ENCODE data around the gene IFT43.

Gene IFT43

DNA sequence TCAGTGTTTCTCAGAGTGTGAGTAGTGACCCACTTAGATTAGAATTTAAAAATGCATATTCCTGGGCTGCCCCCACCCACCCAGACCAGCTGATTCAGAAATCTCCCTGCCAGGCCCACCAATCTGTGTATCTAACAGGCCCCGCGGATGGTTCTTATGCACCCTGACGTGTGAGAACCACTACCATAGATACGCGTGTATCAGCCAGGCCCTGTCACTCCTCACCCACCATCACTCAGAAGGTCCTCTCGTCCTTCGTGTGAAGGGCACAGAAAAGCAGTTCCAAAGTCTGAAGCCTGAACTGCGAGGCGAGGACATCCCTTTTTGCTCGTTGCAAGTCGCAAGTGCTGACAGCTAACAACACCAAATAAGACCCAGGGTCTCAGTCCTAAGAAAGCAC, 72.4 kb downstream of the IFT43 start:
- H3K36me3 ChIP-seq (replicated peaks; ENCODE audit: insufficient read depth, low read length): no peaks in the 10 kb centered on the region
- no peak for TF ChIP-seq EZH2 (optimal IDR thresholded peaks at IDR 0.05; ENCODE audit: low read depth, low read length)
- TF ChIP-seq EZH2phosphoT487 (IDR thresholded peaks at IDR 0.05; ENCODE audit: low read length): no peak
- TF ChIP-seq, protein P1, sequence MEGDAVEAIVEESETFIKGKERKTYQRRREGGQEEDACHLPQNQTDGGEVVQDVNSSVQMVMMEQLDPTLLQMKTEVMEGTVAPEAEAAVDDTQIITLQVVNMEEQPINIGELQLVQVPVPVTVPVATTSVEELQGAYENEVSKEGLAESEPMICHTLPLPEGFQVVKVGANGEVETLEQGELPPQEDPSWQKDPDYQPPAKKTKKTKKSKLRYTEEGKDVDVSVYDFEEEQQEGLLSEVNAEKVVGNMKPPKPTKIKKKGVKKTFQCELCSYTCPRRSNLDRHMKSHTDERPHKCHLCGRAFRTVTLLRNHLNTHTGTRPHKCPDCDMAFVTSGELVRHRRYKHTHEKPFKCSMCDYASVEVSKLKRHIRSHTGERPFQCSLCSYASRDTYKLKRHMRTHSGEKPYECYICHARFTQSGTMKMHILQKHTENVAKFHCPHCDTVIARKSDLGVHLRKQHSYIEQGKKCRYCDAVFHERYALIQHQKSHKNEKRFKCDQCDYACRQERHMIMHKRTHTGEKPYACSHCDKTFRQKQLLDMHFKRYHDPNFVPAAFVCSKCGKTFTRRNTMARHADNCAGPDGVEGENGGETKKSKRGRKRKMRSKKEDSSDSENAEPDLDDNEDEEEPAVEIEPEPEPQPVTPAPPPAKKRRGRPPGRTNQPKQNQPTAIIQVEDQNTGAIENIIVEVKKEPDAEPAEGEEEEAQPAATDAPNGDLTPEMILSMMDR (IDR thresholded peaks at IDR 0.05; ENCODE audit: low read length): no peak
- no peaks in the 10 kb centered on the region for H3K4me1 ChIP-seq (ENCODE audit: low read length)
- no peak for DNase-seq
- H3F3A ChIP-seq (ENCODE audit: insufficient read depth, low read length): no peaks in the 10 kb centered on the region
- H3K79me2 ChIP-seq (ENCODE audit: low read length): no peaks in the 10 kb centered on the region
- H3K4me3 ChIP-seq (ENCODE audit: low read length): no peak overlapping the region
- H3K4me2 ChIP-seq (ENCODE audit: low read depth, low read length): no peak overlapping the region
- H3K27ac ChIP-seq (ENCODE audit: low read length): no peak overlapping the region
- no peaks in the 10 kb centered on the region for H3K27me3 ChIP-seq (replicated peaks; ENCODE audit: insufficient read depth, low read length)
- no peak overlapping the region for H3K9ac ChIP-seq (ENCODE audit: low read length)
- no peaks in the 10 kb centered on the region for H3K9me2 ChIP-seq (replicated peaks; ENCODE audit: insufficient read depth, low read length)
- H3K9me3 ChIP-seq (replicated peaks; ENCODE audit: insufficient read depth, low read length): no peaks in the 10 kb centered on the region
- no peak overlapping the region for H2AFZ ChIP-seq (ENCODE audit: low read length)
- H4K20me1 ChIP-seq (ENCODE audit: insufficient read depth, low read length): no peaks in the 10 kb centered on the region

DNA sequence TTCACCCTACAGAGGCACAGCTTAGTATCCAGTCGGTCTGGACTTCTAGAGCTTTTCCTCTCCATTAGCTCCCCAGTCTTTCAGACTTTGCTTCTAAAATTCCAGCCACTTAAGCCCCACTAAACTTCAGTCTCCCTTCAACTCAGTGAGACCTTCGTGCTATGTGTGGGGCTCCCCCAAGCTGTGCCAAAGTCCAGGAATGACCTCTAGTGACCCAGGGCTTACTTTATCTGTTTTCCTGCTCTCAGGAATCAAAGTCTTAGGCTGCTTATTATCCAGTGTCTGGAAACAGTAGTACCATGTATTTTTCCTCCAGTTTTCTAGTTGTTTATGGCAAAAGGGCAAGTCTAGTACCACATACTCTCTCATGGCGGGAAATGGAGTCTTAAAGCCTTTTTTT, 77.8 kb downstream of the IFT43 start:
- no peak overlapping the region for H2AFZ ChIP-seq (ENCODE audit: low read length)
- H3K79me2 ChIP-seq (ENCODE audit: low read length): no peaks in the 10 kb centered on the region
- no peak overlapping the region for H3K27ac ChIP-seq (ENCODE audit: low read length)
- H3K9ac ChIP-seq (ENCODE audit: low read length): no peak overlapping the region
- H3K4me1 ChIP-seq (ENCODE audit: low read length): no peaks in the 10 kb centered on the region
- no peak overlapping the region for H3K4me2 ChIP-seq (ENCODE audit: low read depth, low read length)
- DNase-seq: no peak
- no peak overlapping the region for H3K4me3 ChIP-seq (ENCODE audit: low read length)
- H4K20me1 ChIP-seq (ENCODE audit: insufficient read depth, low read length): no peaks in the 10 kb centered on the region
- no peaks in the 10 kb centered on the region for H3F3A ChIP-seq (ENCODE audit: insufficient read depth, low read length)
- no peaks in the 10 kb centered on the region for H3K9me2 ChIP-seq (replicated peaks; ENCODE audit: insufficient read depth, low read length)
- H3K36me3 ChIP-seq (replicated peaks; ENCODE audit: insufficient read depth, low read length): no peaks in the 10 kb centered on the region
- no peaks in the 10 kb centered on the region for H3K9me3 ChIP-seq (replicated peaks; ENCODE audit: insufficient read depth, low read length)
- H3K27me3 ChIP-seq (replicated peaks; ENCODE audit: insufficient read depth, low read length): no peaks in the 10 kb centered on the region
- TF ChIP-seq EZH2 (optimal IDR thresholded peaks at IDR 0.05; ENCODE audit: low read depth, low read length) (no peak), EZH2phosphoT487 (IDR thresholded peaks at IDR 0.05; ENCODE audit: low read length) (no peak)
- TF ChIP-seq, protein P1 (IDR thresholded peaks at IDR 0.05; ENCODE audit: low read length): no peak

DNA sequence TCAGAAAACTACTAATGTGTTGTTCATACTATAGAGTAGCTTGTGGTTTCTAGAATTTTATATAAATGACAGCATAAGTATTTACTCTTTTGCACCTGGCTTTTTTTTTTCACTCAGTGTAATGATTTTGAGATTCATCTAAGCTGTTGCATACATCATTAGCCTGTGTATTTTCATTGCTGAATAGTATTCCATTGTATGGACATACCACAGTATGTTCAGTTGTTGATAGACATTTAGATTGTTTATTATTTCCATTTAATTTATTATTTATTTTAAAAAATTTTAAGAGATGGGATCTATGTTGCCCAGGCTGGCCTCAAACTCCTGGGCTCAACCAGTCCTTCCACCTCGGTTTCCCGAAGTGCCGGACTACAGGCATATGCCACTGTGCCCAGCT, 80.0 kb downstream of the IFT43 start:
- Histone ChIP-seq H3K9me2 (replicated peaks; ENCODE audit: insufficient read depth, low read length) (no peaks in the 10 kb centered on the region), H4K20me1 (ENCODE audit: insufficient read depth, low read length) (no peaks in the 10 kb centered on the region), H3K4me1 (ENCODE audit: low read length) (no peaks in the 10 kb centered on the region), H3K4me2 (ENCODE audit: low read depth, low read length) (no peak overlapping the region), H3K4me3 (ENCODE audit: low read length) (no peak overlapping the region), H3K27me3 (replicated peaks; ENCODE audit: insufficient read depth, low read length) (no peaks in the 10 kb centered on the region), H3K36me3 (replicated peaks; ENCODE audit: insufficient read depth, low read length) (no peaks in the 10 kb centered on the region), H3K79me2 (ENCODE audit: low read length) (no peaks in the 10 kb centered on the region), H3F3A (ENCODE audit: insufficient read depth, low read length) (no peaks in the 10 kb centered on the region), H3K9ac (ENCODE audit: low read length) (no peak overlapping the region), H2AFZ (ENCODE audit: low read length) (no peak overlapping the region), H3K9me3 (replicated peaks; ENCODE audit: insufficient read depth, low read length) (no peaks in the 10 kb centered on the region), H3K27ac (ENCODE audit: low read length) (no peak overlapping the region)
- no peak for DNase-seq
- no peak for TF ChIP-seq EZH2phosphoT487 (IDR thresholded peaks at IDR 0.05; ENCODE audit: low read length)
- TF ChIP-seq, protein P1 (IDR thresholded peaks at IDR 0.05; ENCODE audit: low read length): no peak
- TF ChIP-seq EZH2 (optimal IDR thresholded peaks at IDR 0.05; ENCODE audit: low read depth, low read length): no peak

All from MM.1S (cell line).